Activated CD8-positive, alpha-beta memory T cell treated with anti-CD3 and anti-CD28 coated beads, Interleukin-2, amount 10 ng/mL, durations not matched to agents 7 days and 5 days (primary cell): ENCODE results near the gene OR8B8. TPM values are rescaled to one million over a fixed set of nuclear protein-coding genes. Genes with fewer than 3 reads are reported as not detected.
"Not testable (repeated sequence)": the region's sequence is repeated elsewhere in the genome, so short reads cannot be mapped to it uniquely, and the experiment has no call there.

Experiments used
- ATAC-seq: fragments of 150-1000 bp; cut with Tn5 transposase; one replicate; pipeline ENCODE4 v1.10.0; 2021; ENCODE audit warnings: moderate library complexity
- CTCF ChIA-PET: fragments of 350-600 bp; sonication (Branson Sonifier 250); formaldehyde crosslinking; loops from one replicate; lab custom pipeline; 2021; ENCODE audit warnings: antibody characterized with exemption; lab: Charles Lee
- DNase-seq: peaks from one replicate; pipeline ENCODE4 v3.0.0-alpha.2; 2020
- H3K27ac Mint-ChIP-seq: one replicate; pipeline ENCODE4 v1.8.0; 2021; ENCODE audit warnings: mild to moderate bottlenecking, mixed read lengths
- H3K27me3 Mint-ChIP-seq: one replicate; pipeline ENCODE4 v1.8.0; 2021; ENCODE audit warnings: mixed read lengths
- H3K36me3 Mint-ChIP-seq: one replicate; pipeline ENCODE4 v1.8.0; 2021; ENCODE audit warnings: mild to moderate bottlenecking, mixed read lengths
- H3K4me1 Mint-ChIP-seq: one replicate; pipeline ENCODE4 v1.8.0; 2021; ENCODE audit warnings: mixed read lengths
- H3K4me3 Mint-ChIP-seq: one replicate; pipeline ENCODE4 v1.8.0; 2021; ENCODE audit warnings: mild to moderate bottlenecking, moderate library complexity, mixed read lengths
- H3K9me3 Mint-ChIP-seq: one replicate; pipeline ENCODE4 v1.8.0; 2022; ENCODE audit warnings: low read depth, mixed read lengths
- total RNA-seq, 2 experiments: library from RNA; stranded (reverse); gene quantifications; one replicate each; pipeline ENCODE4 v1.2.3, GENCODE V29; 2021

OR8B8 gene
- total RNA-seq, 2 experiments from 2014 or later: not detected

DNA sequence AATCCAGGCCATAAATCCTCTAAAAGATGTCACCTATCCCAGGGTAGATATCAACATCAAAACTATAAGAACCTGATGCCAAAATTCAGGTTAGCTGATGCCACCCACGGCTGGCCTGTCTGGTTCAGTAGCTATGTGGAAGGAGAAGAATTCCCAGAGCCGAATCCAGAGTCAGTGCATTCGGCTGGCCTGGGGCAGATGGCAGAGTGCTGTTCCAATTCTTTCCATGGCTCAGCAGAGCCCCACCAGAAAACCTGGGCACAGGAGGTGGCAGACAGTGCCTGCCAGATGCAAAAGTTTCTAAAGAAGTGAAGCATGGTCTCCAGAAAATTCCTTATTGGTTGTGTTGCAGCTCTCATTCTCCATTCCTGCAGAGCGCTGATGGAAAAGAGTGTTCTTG lies 19.9 kb upstream of the OR8B8 start:
- ATAC-seq (no peak), DNase-seq (no peak)
- Mint-ChIP-seq H3K36me3 (no peaks in the 10 kb centered on the region), H3K27ac (no peak overlapping the region), H3K4me1 (no peaks in the 10 kb centered on the region), H3K4me3 (no peak overlapping the region), H3K27me3 (no peaks in the 10 kb centered on the region), H3K9me3 (no peaks in the 10 kb centered on the region)
- CTCF ChIA-PET: no interaction called here

DNA sequence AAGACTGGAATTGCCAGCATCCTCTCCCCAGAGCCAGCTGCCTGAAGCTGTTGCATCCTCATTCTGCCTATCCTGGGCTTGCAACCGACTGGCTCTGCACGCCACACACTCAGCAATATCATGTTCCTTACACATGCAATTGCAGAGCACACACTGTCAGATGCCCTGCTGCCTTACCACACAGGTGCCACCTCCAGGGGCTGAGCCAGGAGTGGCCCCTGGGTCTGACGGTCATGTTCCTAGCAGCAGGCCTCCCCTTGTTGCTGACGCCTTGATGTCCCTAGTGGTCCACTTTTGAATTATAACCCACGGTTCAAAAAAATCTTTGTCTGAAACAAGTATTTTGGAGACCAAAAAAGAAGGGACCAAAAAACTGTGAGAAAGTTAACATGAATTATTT lies 18.5 kb upstream of the OR8B8 start:
- no peaks in the 10 kb centered on the region for H3K9me3 Mint-ChIP-seq
- H3K4me1 Mint-ChIP-seq: no peaks in the 10 kb centered on the region

DNA sequence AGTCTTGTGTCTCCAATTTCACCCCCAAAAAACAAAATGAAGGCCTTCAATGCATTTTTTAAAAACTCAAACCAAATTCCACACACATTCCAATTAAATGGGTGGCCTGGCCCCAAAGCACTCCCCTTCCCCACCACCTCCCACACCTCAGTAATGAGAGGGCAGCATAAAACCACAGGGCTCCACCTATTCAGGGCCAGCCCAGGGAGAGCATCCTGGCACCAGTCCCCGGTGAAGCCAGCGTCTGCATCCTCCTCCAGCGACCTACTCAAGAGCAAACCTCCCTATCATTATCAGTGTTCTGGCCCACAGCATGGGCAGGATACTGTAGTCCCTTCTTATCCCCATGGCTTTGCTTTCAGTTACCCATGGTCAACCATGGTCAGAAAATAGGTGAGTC lies 17.8 kb upstream of the OR8B8 start:
- no peak for ATAC-seq
- no peak overlapping the region for H3K27ac Mint-ChIP-seq
- no peak for DNase-seq
- no peaks in the 10 kb centered on the region for H3K9me3 Mint-ChIP-seq
- H3K4me3 Mint-ChIP-seq: no peak overlapping the region
- CTCF ChIA-PET: no interaction called here
- no peaks in the 10 kb centered on the region for H3K27me3 Mint-ChIP-seq
- H3K36me3 Mint-ChIP-seq: no peaks in the 10 kb centered on the region
- no peaks in the 10 kb centered on the region for H3K4me1 Mint-ChIP-seq

More for the DNA sequence above, 18.5 kb upstream of the OR8B8 start:
- CTCF ChIA-PET: no interaction called here
- no peak overlapping the region for H3K27ac Mint-ChIP-seq
- no peak overlapping the region for H3K4me3 Mint-ChIP-seq
- DNase-seq (no peak), ATAC-seq (no peak)
- no peaks in the 10 kb centered on the region for H3K36me3 Mint-ChIP-seq
- H3K27me3 Mint-ChIP-seq: no peaks in the 10 kb centered on the region

DNA sequence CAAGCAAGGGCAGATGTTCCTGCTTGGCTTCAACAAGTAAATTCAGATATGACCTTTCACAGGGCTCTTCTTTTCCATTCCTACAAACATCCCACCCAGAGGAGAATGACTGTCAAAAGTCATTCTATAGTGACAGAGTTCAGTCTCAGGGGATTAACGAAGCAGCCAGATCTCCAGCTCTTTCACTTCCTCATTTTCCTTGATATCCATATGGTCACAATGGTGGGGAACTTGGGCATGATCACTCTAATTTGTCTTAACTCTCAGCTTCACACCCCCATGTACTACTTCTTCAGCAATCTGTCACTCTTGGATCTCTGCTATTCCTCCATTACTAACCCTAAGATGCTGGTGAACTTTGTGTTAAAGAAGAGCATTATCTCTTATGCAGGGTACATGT lies 15.0 kb upstream of the OR8B8 start:
- H3K9me3 Mint-ChIP-seq: no peaks in the 10 kb centered on the region
- ATAC-seq (no peak), DNase-seq (no peak)
- no peak overlapping the region for H3K27ac Mint-ChIP-seq
- CTCF ChIA-PET: no interaction called here
- no peaks in the 10 kb centered on the region for H3K27me3 Mint-ChIP-seq
- H3K4me3 Mint-ChIP-seq: no peak overlapping the region
- no peaks in the 10 kb centered on the region for H3K36me3 Mint-ChIP-seq
- H3K4me1 Mint-ChIP-seq: no peaks in the 10 kb centered on the region

DNA sequence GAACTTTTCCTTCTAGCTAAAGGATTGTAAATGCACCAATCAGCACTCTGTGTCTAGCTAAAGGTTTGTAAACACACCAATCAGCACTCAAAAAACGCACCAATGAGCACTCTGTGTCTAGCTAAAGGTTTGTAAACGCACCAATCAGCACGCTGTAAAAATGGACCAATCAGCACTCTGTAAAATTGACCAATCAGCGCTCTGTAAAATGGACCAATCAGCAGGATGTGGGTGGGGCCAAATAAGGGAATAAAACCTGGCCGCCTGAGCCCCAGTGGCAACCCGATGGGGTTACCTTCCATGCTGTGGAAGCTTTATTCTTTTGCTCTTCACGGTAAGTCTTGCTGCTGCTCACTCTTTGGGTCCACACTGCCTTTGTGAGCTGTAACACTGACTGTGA lies 13.9 kb upstream of the OR8B8 start:
- H3K4me3 Mint-ChIP-seq, H3K36me3 Mint-ChIP-seq, H3K4me1 Mint-ChIP-seq, DNase-seq, H3K27ac Mint-ChIP-seq, H3K27me3 Mint-ChIP-seq, CTCF ChIA-PET, ATAC-seq, H3K9me3 Mint-ChIP-seq: not testable (repeated sequence)

DNA sequence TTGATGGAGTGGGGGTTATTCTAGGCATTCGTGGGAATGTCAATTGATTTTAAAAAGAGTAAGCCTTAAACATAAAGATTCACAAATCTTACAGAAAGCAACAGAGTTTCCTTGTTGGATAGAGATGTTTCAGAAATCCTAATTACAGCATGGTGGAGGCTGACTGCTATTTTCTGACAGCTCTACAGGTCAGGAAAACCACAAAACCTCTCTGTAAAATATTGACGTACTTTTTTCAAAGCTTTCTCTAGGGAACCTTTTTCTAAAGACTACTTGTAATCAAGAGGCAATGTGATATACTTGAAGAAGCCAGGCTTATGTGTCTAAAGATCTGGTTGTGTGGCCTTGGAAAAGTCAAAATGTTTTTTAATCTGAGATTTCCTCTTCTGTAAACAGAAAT lies 9.1 kb upstream of the OR8B8 start:
- no peak overlapping the region for H3K4me3 Mint-ChIP-seq
- H3K9me3 Mint-ChIP-seq: no peaks in the 10 kb centered on the region
- H3K36me3 Mint-ChIP-seq: no peaks in the 10 kb centered on the region
- no peaks in the 10 kb centered on the region for H3K27me3 Mint-ChIP-seq
- no peaks in the 10 kb centered on the region for H3K4me1 Mint-ChIP-seq
- no peak overlapping the region for H3K27ac Mint-ChIP-seq
- CTCF ChIA-PET: no interaction called here
- ATAC-seq: no peak
- DNase-seq: no peak

DNA sequence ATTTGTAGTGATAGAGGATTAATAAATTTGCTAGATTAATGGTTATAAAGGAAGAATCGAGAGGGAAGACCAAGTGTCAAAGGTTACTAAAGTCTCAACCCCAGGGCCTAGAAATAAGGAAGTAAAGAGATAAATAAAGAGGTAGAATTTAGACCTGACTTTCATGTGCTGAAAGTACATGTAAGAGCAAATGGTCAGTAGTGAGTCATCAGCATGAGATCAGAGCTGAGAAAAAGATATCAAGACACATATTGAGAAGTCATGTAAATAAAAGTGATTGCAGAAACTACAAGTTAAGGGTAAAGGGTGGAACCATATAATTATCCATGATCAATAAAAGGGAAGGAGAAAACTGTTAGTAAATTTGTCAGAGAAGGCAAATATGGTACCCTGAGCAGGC lies 1.4 kb upstream of the OR8B8 start:
- Mint-ChIP-seq H3K4me1 (no peaks in the 10 kb centered on the region), H3K27me3 (no peaks in the 10 kb centered on the region), H3K9me3 (no peaks in the 10 kb centered on the region), H3K4me3 (no peak overlapping the region), H3K27ac (no peak overlapping the region), H3K36me3 (no peaks in the 10 kb centered on the region)
- ATAC-seq (no peak), DNase-seq (no peak)
- CTCF ChIA-PET: no interaction called here

DNA sequence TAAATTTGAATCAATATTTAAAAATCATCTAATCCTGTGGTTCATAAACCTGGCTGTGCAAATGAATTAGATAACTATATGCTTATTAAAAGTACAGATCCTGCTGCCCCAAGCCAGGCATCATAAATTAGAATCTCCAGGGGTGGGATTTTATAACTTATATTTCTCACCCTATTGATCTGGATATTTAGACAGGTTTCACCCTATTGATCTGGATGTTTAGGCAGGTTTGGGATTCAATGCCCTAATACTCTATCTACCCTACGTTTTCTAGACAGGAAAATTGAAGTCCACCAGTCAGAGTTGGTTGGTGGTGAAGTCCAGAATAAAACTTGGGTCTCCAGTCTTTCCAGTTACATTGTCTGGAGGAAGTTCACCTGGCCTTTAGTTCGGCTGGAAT lies 2.6 kb downstream of the OR8B8 start:
- Mint-ChIP-seq H3K27me3 (no peaks in the 10 kb centered on the region), H3K36me3 (no peaks in the 10 kb centered on the region), H3K9me3 (no peaks in the 10 kb centered on the region), H3K4me3 (no peak overlapping the region), H3K4me1 (no peaks in the 10 kb centered on the region), H3K27ac (no peak overlapping the region)
- ATAC-seq (no peak), DNase-seq (no peak)
- CTCF ChIA-PET: no interaction called here

DNA sequence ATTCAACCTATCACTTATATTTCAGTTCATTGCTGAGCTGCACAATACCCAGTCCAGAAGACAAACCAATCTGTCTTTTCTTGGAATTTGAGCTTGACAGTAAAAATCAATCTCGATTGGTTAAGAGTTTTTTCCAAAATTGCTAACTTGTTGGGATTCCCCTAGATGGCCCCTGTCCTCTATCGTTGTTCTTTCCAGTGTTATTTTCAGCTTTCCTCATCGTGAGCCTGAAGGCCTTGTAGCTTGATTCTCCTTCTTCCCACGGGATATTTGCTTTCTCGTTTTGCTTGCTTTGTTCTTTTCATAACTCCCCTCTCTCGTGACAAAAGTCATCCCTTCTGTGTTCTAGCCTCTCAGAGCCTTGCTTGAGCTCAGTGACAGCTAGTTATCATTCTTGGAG lies 3.1 kb downstream of the OR8B8 start:
- Mint-ChIP-seq H3K4me3 (no peak overlapping the region), H3K27ac (no peak overlapping the region), H3K27me3 (no peaks in the 10 kb centered on the region), H3K36me3 (no peaks in the 10 kb centered on the region), H3K4me1 (no peaks in the 10 kb centered on the region), H3K9me3 (no peaks in the 10 kb centered on the region)
- ATAC-seq: no peak
- no peak for DNase-seq
- CTCF ChIA-PET: no interaction called here

DNA sequence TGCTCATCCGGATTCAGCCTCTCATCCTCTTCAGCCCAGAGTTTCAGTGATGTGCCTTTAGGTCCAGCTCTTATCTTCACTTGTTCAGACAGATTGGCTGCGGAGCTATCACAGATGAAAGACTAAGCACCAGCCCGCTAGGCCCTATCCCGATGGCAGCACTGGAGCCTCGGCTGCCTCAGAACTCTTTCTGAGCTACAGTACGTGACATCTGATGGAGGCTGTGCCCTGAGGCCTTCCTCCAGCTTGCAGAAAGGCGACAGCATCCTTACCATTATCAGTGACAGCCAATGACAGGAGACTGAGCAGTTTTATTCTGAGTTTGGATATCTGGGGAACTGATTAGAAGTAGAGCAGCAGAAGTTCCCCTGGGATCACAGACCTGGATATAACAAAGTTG lies 4.0 kb downstream of the OR8B8 start:
- no peaks in the 10 kb centered on the region for H3K27me3 Mint-ChIP-seq
- H3K4me1 Mint-ChIP-seq: no peaks in the 10 kb centered on the region
- no peak overlapping the region for H3K27ac Mint-ChIP-seq
- ATAC-seq (no peak), DNase-seq (no peak)
- H3K9me3 Mint-ChIP-seq: no peaks in the 10 kb centered on the region
- no peaks in the 10 kb centered on the region for H3K36me3 Mint-ChIP-seq
- no peak overlapping the region for H3K4me3 Mint-ChIP-seq
- CTCF ChIA-PET: no interaction called here

DNA sequence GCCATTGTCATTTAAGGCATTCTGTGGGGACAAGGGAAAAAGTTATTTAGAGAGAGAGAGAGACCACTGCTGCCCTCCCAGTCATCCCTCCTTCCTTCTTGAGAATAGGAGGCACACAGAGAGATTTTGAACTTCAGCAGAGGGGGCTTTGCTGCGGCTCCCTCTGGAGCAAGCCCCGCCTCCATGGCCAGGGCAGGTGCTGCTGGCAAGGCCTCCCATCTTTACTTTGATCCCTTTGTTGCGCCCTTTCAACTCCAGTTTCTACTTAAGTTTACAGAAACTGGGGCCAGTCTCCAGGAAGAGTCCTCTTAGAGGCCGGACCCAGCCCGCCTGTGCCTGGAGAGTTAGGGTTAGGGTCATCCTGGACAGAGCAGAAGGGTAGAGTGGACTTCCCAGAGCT lies 4.4 kb downstream of the OR8B8 start:
- Mint-ChIP-seq H3K27me3 (no peaks in the 10 kb centered on the region), H3K4me1 (no peaks in the 10 kb centered on the region), H3K36me3 (no peaks in the 10 kb centered on the region), H3K27ac (no peak overlapping the region), H3K4me3 (no peak overlapping the region), H3K9me3 (no peaks in the 10 kb centered on the region)
- CTCF ChIA-PET: no interaction called here
- no peak for DNase-seq
- no peak for ATAC-seq

DNA sequence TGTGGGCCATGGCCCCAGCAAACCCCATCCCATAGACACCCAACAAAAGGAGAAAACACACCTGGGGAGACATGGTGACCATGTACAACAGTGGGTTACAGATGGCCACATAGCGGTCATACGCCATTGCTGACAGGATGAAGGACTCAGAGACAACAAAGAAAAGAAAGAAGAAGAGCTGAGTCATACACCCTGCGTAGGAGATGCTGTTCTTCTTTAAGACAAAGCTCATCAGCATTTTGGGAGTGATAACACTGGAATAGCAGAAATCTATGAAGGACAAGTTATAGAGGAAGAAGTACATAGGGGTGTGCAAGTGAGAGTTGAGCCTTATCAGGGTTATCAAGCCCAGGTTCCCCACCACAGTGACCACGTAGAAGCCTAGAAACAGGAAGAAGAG lies 4.9 kb downstream of the OR8B8 start:
- Mint-ChIP-seq H3K4me3 (no peak overlapping the region), H3K27me3 (no peaks in the 10 kb centered on the region), H3K4me1 (no peaks in the 10 kb centered on the region), H3K27ac (no peak overlapping the region), H3K36me3 (no peaks in the 10 kb centered on the region), H3K9me3 (no peaks in the 10 kb centered on the region)
- ATAC-seq (no peak), DNase-seq (no peak)
- CTCF ChIA-PET: no interaction called here

DNA sequence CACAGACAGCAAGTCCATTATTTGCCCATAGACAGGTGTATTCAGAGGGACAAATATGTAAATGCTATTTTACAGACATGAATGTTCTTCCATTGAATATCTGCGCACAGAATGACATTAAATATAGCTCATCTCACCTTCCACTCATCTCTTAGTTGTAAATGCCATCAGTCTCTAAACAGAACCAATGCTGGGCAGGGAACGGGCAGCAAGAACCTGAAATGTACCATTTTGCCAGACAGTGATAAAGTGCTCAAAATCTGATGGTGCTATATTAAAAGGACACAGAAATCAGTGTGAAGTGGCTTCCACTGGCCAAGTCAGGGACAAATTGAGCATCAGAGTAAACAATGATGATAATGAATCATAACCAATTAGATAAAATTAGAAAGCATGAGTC lies 10.8 kb downstream of the OR8B8 start:
- no peak overlapping the region for H3K27ac Mint-ChIP-seq
- H3K36me3 Mint-ChIP-seq: no peaks in the 10 kb centered on the region
- ATAC-seq (no peak), DNase-seq (no peak)
- H3K9me3 Mint-ChIP-seq: no peaks in the 10 kb centered on the region
- H3K4me1 Mint-ChIP-seq: no peaks in the 10 kb centered on the region
- no peak overlapping the region for H3K4me3 Mint-ChIP-seq
- H3K27me3 Mint-ChIP-seq: no peaks in the 10 kb centered on the region
- CTCF ChIA-PET: no interaction called here

DNA sequence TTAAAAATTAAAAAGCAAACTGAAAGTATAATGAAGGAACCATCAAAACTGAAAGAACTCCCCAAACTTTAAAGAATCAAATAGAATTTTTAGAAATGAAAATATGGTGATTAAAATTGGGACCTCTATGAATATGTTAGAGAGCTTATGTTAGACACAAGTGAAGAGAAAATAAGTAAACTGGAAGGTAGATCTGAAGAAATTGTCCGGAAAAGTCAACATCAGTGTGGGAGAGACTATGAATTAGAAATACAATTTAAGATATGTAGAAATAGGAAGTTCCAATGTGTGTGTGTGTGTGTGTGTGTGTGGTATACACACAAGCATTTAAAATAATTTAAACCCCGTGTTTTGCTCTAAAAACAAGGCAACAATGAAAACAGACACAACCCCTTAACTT lies 15.9 kb downstream of the OR8B8 start:
- no peak overlapping the region for H3K4me3 Mint-ChIP-seq
- CTCF ChIA-PET: interaction anchor here (1.1 kb wide), 1 partner anchor 13 kb away, joined by 4 read pairs; no protein-coding TSS in a partner anchor
- H3K4me1 Mint-ChIP-seq: no peaks in the 10 kb centered on the region
- ATAC-seq: no peak
- no peak overlapping the region for H3K27ac Mint-ChIP-seq
- H3K36me3 Mint-ChIP-seq: no peaks in the 10 kb centered on the region
- H3K9me3 Mint-ChIP-seq: no peaks in the 10 kb centered on the region
- H3K27me3 Mint-ChIP-seq: no peaks in the 10 kb centered on the region
- DNase-seq: no peak

DNA sequence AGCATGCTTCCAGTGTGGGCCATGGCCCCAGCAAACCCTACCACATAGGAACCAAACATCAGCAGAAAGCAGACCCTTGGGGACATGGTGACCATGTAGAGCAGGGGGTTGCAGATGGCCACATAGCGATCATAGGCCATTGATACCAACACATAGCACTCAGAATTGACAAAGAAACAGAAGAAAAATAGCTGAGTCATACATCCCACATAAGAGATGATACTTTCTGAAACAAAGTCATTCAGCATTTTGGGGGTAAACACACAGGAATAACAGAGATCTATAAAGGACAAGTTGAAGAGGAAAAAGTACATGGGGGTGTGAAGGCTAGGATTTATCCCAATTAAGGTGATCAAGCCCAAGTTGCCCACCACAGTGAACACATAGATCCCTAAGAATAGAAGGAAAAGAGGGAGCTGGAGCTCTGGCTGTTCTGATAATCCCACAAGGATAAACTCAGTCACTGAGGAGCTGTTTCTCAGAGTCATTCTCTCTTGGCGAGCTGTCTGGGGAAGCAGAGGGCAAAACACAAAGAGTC lies 21.0 kb downstream of the OR8B8 start, which contains the start of gene OR8B4:
Gene OR8B4 (minus strand): TSS at position 488 of the 538 bp plus-strand sequence. CDS start 0 bp downstream, at position 488.
- Mint-ChIP-seq H3K36me3 (no peaks in the 10 kb centered on the region), H3K27me3 (peaks cover 2% of the 10 kb centered on the region), H3K4me1 (no peaks in the 10 kb centered on the region), H3K9me3 (no peaks in the 10 kb centered on the region), H3K4me3 (no peak within 1 kb of the TSS), H3K27ac (no peak within 1 kb of the TSS)
- DNase-seq: no peak
- CTCF ChIA-PET: no interaction called here
- no peak for ATAC-seq
